ENCODE measurements around the gene KIAA0513.
"Not testable (repeated sequence)": the region's sequence is repeated elsewhere in the genome, so short reads cannot be mapped to it uniquely, and the experiment has no call there.

KIAA0513 gene

DNA sequence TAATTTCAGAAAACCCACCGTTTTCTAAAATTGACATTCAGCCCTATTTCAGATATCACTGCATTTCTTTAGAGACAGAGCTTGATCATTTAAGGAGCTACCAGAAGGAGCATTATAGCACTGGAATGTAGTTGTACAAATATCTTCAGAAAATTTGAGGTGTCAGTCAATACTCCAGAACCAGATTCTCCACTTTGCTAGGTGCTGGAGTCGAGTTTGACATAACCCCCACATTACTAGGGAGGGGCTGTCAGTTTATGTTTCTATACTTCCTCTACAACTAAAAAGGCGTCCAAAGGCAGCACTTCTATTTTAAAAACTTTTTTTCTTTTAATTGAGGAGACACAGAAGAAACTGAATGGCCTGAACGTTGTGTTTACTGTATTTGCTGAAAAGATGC is 892 bp upstream of the KIAA0513 start:
- DNase-seq (ENCODE audit: insufficient read length, low spot score) (no peak), FAIRE-seq (no peak)
- TF ChIP-seq POLR2AphosphoS5 (IDR thresholded peaks at IDR 0.05; ENCODE audit: low read depth, low read length) (no peak), POU2F2 (IDR thresholded peaks at IDR 0.05; ENCODE audit: low read depth, low read length) (no peak), PAX5 (IDR thresholded peaks at IDR 0.05; ENCODE audit: insufficient read depth, low read length, severe bottlenecking) (no peak), POLR2A (IDR thresholded peaks at IDR 0.05; ENCODE audit: low read depth, low read length) (no peak), SPI1 (IDR thresholded peaks at IDR 0.05; ENCODE audit: low read depth, low read length) (no peak), TAF1 (IDR thresholded peaks at IDR 0.05; ENCODE audit: low read depth, low read length) (no peak)

DNA sequence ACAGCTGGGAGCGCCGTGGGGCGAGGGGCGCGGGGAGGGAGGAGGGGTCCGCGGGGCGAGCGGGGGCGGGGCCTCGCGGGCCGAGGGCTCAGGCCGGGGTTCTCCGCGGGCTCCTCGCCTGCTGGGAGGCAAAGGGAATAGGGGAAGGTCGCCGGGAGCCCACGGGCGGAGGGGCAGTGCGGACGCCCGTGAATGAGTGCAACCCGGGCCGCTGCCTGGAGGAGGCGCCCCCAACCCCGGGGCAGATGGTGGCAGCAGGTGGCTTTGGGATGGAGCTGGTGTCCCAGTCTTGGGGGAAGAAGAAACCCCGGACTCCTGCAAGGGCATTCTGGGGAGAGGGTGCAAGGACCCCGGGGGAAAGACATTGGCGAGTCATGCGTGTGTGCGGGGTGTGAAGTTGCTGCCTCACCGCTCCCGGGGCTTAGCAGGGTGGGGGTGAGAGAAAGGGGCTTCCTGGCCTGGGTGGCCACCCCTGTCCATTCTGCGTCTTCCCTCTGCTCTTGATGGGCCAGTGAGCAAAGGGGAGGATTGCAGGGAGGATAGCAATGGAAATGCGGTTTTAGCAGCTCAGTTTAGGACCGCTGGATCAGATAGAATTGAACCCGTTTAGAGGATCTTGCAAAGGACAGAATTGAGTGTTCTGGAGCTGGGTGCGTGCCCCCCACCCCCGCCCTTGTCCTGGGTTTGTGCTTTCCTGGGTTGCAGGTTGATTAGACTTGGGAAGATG is 526 bp downstream of the KIAA0513 start:
- TF ChIP-seq SPI1 (IDR thresholded peaks at IDR 0.05; ENCODE audit: low read depth, low read length), result 0 out of 2 replicates have a peak, but pooled peaks have one; percentile 16
- TF ChIP-seq POLR2AphosphoS5 (IDR thresholded peaks at IDR 0.05; ENCODE audit: low read depth, low read length), result no peak
- FAIRE-seq, result no peak
- peak; percentile 32 for DNase-seq (ENCODE audit: insufficient read length, low spot score)

DNA sequence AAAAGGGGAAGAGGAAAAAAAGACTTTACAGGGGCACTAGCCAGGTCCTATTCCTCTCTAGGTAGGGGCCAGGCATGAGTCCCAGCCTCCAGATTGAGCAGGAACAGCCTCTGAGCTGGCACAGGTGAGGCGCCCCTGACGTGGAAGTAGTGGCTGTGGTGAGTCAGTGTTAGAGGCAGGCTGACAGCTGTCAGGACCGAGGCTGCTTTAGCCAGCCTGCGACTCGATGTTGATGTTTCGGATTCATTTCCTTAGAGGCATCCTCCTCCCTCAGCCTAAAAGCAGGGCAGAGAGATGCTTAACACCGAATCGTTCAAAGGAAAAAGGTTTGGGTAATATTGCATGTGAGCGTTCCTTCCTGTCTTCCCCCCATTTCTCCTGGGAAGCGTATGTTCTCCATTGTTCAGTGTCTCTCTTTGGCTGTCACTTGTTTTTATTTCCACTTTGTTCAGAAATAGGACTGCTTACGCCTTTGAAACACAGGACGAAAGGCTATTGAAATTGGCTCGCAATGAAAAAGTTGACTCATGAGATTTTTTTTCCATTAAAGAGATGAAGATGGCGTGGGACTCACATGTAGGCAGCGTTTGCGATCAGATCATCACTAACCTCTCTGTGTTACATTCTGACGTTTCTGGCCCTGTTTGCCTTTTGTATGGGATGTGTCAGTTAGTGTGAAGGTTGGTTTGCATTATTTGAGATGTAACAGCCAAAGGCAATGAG is 1.3 kb downstream of the KIAA0513 start:
- peak; percentile 74 for FAIRE-seq

DNA sequence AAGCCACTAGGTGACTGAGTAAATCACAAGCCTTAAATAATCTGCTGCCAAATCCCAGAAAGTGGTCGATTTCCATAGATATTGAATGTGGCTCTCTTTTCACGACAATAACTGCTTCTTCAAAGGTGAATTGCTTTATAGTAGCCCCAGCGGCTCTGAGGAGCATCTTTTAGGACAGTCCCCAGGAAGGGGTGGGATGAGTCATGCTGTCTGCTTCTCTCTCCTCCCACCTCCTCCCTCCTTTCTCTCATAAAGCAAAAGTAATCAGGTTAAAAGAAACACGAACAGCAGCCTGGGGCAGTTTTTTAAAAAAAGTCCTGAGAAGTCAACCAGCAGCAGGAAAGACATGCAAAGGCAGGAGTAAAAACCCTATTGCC is 1.8 kb downstream of the KIAA0513 start:
- FAIRE-seq (peak; percentile 62), DNase-seq (ENCODE audit: insufficient read length, low spot score) (peak; percentile 47)
- TF ChIP-seq TAF1 (IDR thresholded peaks at IDR 0.05; ENCODE audit: low read depth, low read length), result no peak
- no peak for TF ChIP-seq PAX5 (IDR thresholded peaks at IDR 0.05; ENCODE audit: insufficient read depth, low read length, severe bottlenecking)
- no peak for TF ChIP-seq POU2F2 (IDR thresholded peaks at IDR 0.05; ENCODE audit: low read depth, low read length)
- TF ChIP-seq SPI1 (IDR thresholded peaks at IDR 0.05; ENCODE audit: low read depth, low read length), result no peak
- no peak for TF ChIP-seq POLR2AphosphoS5 (IDR thresholded peaks at IDR 0.05; ENCODE audit: low read depth, low read length)
- TF ChIP-seq POLR2A (IDR thresholded peaks at IDR 0.05; ENCODE audit: low read depth, low read length), result no peak

More for the DNA sequence above, 1.3 kb downstream of the KIAA0513 start:
- no peak for TF ChIP-seq POLR2A (IDR thresholded peaks at IDR 0.05; ENCODE audit: low read depth, low read length)
- no peak for TF ChIP-seq POU2F2 (IDR thresholded peaks at IDR 0.05; ENCODE audit: low read depth, low read length)
- TF ChIP-seq SPI1 (IDR thresholded peaks at IDR 0.05; ENCODE audit: low read depth, low read length), result no peak
- TF ChIP-seq POLR2AphosphoS5 (IDR thresholded peaks at IDR 0.05; ENCODE audit: low read depth, low read length), result no peak
- no peak for TF ChIP-seq TAF1 (IDR thresholded peaks at IDR 0.05; ENCODE audit: low read depth, low read length)
- TF ChIP-seq PAX5 (IDR thresholded peaks at IDR 0.05; ENCODE audit: insufficient read depth, low read length, severe bottlenecking), result no peak
- peak; percentile 48 for DNase-seq (ENCODE audit: insufficient read length, low spot score)

DNA sequence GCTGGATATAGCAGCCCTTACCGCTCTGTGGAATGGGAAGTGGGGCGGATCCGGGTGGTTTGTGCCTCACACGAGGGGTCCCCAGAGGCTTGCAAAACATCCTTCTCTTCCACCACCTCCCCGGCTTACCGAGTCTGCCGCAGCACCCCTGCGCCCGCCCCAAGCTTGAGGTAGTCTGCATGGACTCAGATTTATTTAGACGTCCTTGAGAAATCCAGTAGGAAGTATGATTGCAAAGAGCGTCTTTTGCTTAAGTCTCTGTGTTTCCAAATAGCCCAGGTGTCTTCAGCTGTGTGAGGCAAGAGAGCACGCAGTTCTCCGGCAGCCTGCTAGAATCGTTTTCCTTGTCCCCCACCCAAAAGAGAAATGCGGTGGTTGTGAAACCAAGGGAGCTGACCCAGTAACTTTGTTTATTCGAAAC is 2.4 kb downstream of the KIAA0513 start:
- TF ChIP-seq PAX5 (IDR thresholded peaks at IDR 0.05; ENCODE audit: insufficient read depth, low read length, severe bottlenecking) (no peak), SPI1 (IDR thresholded peaks at IDR 0.05; ENCODE audit: low read depth, low read length) (no peak), POLR2AphosphoS5 (IDR thresholded peaks at IDR 0.05; ENCODE audit: low read depth, low read length) (no peak), POLR2A (IDR thresholded peaks at IDR 0.05; ENCODE audit: low read depth, low read length) (no peak), TAF1 (IDR thresholded peaks at IDR 0.05; ENCODE audit: low read depth, low read length) (no peak), POU2F2 (IDR thresholded peaks at IDR 0.05; ENCODE audit: low read depth, low read length) (no peak)
- DNase-seq (ENCODE audit: insufficient read length, low spot score) (no peak), FAIRE-seq (no peak)

DNA sequence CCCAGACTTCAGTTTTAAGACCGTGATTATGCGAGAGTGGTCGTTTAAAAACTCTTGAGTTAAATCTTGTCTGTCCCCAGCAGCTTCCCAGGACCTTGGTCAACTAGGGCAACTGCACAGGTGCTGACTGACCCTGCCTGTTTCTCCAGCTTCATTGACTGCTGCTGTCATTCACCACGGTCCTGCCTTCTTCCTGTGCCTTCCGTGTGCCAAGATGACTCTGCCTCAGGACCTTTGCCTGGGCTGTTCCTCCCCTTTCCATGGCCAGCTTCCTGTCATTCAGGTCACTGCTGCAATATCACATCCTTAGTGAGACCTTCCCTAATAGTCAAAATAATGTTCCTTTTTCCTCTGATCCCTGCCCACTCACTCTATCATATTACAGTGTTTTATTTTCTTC is 3.9 kb downstream of the KIAA0513 start:
- DNase-seq (ENCODE audit: insufficient read length, low spot score), result no peak
- no peak for FAIRE-seq
- no peak for TF ChIP-seq POLR2AphosphoS5 (IDR thresholded peaks at IDR 0.05; ENCODE audit: low read depth, low read length)

DNA sequence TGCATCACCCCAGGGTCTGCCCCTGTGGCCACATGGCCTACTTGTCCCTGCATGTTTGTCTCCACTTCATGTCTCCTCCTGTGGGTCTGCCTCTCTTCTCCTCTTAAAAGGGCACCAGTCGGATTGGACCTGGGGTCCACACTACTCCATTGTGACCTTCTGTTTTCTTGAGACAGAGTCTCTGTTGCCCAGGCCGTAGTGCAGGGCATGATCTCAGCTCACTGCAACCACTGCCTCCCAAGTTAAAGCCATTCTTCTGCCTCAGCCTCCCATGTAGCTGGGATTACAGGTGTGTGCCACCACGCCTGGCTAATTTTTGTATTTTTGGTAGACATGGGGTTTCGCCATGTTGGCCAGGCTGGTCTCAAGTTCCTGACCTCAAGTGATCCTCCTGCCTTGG is 4.6 kb downstream of the KIAA0513 start:
- not testable (repeated sequence) for FAIRE-seq; DNase-seq (ENCODE audit: insufficient read length, low spot score)

DNA sequence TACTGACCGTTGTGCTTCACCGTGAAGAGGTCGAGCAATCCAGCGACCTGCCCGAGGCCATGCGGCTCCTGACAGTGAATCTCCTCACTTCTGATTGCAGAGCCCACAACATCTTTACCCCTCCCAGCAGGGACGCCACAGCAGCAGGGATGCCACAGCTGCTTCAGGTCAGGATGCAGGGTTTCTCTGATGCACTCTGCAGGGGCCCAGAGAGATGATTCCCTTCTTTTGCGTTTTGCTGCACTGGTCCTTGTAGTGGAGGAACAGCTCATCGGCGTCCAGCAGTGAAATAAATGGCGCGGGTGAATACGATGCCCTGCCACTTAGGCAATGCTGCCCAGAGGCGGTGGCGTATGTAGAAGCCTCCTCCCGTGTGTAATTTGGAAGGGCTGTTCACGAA is 5.6 kb downstream of the KIAA0513 start:
- no peak for FAIRE-seq
- TF ChIP-seq PAX5 (IDR thresholded peaks at IDR 0.05; ENCODE audit: insufficient read depth, low read length, severe bottlenecking), result no peak
- TF ChIP-seq POLR2AphosphoS5 (IDR thresholded peaks at IDR 0.05; ENCODE audit: low read depth, low read length), result no peak
- no peak for TF ChIP-seq TAF1 (IDR thresholded peaks at IDR 0.05; ENCODE audit: low read depth, low read length)
- no peak for TF ChIP-seq SPI1 (IDR thresholded peaks at IDR 0.05; ENCODE audit: low read depth, low read length)
- TF ChIP-seq POLR2A (IDR thresholded peaks at IDR 0.05; ENCODE audit: low read depth, low read length), result no peak
- TF ChIP-seq POU2F2 (IDR thresholded peaks at IDR 0.05; ENCODE audit: low read depth, low read length), result no peak
- DNase-seq (ENCODE audit: insufficient read length, low spot score), result no peak

DNA sequence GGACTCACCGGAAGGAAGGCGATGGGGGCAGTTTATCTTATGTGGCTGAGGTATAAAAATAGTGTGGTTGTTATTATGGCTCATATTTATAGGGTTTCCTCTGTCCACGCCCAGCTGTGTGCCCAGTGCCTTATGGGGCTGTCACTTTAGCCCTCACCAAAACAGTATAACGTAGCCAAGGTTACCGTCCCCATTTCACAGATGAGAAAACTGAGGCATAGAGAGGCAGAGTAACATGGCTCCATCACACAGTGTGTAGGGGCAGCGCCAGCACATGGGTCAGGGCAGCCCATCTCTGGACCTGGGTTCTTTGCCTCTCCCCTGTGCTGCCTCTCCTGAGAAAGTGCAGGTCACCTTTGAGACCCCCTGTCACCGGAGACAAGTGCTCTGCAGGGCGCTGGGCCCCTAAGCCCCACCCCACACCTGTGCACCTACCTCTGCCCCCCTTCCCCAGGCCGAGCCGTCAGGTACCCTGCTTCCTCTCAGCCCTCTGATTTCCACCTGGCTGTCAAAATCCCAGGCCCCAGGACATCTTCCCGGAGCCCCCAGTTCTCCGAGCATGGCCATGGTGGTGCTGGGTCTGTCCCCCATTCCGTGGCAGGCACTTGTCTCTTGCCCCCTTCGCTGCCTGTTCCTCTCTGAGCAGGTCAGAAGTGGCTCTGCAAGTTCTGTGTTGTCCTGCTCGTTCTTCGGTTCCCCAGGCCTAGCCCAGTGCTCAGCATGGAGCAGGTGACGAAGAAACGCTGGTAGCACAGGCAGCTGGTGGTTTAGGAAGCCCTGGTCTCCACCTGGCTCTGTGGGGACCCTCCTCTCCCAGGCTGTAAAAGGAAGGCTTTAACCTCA is 7.2 kb downstream of the KIAA0513 start:
- no peak for FAIRE-seq
- TF ChIP-seq PAX5 (IDR thresholded peaks at IDR 0.05; ENCODE audit: insufficient read depth, low read length, severe bottlenecking) (no peak), POU2F2 (IDR thresholded peaks at IDR 0.05; ENCODE audit: low read depth, low read length) (no peak), SPI1 (IDR thresholded peaks at IDR 0.05; ENCODE audit: low read depth, low read length) (no peak), POLR2A (IDR thresholded peaks at IDR 0.05; ENCODE audit: low read depth, low read length) (no peak), TAF1 (IDR thresholded peaks at IDR 0.05; ENCODE audit: low read depth, low read length) (no peak), POLR2AphosphoS5 (IDR thresholded peaks at IDR 0.05; ENCODE audit: low read depth, low read length) (no peak)
- no peak for DNase-seq (ENCODE audit: insufficient read length, low spot score)
